Mesothelial cell of epicardium (in vitro differentiated cells): ENCODE measurements around the gene SLC7A11. TPM values are rescaled to one million over a fixed set of nuclear protein-coding genes. Genes with fewer than 3 reads are reported as not detected.

ENCODE experiments used
- DNase-seq, 2 experiments: peaks; one replicate each; pipeline ENCODE4 v3.0.0; 2021; ENCODE audit warnings: low spot score in 2 of 2; ENCODE audit not compliant: unreplicated experiment in 2 of 2
- H3K27ac Mint-ChIP-seq: 2 replicates; pipeline ENCODE4 v1.8.0; 2021; ENCODE audit warnings: mixed read lengths
- H3K27me3 Mint-ChIP-seq: 2 replicates; pipeline ENCODE4 v1.8.0; 2021; ENCODE audit warnings: low read depth, mixed read lengths
- H3K36me3 Mint-ChIP-seq: 2 replicates; pipeline ENCODE4 v1.8.0; 2021; ENCODE audit warnings: mixed read lengths
- H3K4me1 Mint-ChIP-seq: 2 replicates; pipeline ENCODE4 v1.8.0; 2021; ENCODE audit warnings: mixed read lengths
- H3K4me3 Mint-ChIP-seq: 2 replicates; pipeline ENCODE4 v1.8.0; 2021; ENCODE audit warnings: mild to moderate bottlenecking, moderate library complexity, mixed read lengths
- H3K9me3 Mint-ChIP-seq: 2 replicates; pipeline ENCODE4 v1.8.0; 2021; ENCODE audit warnings: mixed read lengths
- total RNA-seq: library from RNA; stranded (reverse); gene quantifications from 3 replicates; pipeline ENCODE4 v1.2.1, GENCODE V29; 2021
- TF ChIP-seq, protein P1 (sequence below): fragments of 200-600 bp; sonication (generic); IDR thresholded peaks from one replicate; pipeline ENCODE4 v1.5.0; 2021; ENCODE audit warnings: antibody characterized with exemption; ENCODE audit not compliant: unreplicated experiment

The SLC7A11 gene
- total RNA-seq, 1 donor from 2014 or later = 3.4 TPM

DNA sequence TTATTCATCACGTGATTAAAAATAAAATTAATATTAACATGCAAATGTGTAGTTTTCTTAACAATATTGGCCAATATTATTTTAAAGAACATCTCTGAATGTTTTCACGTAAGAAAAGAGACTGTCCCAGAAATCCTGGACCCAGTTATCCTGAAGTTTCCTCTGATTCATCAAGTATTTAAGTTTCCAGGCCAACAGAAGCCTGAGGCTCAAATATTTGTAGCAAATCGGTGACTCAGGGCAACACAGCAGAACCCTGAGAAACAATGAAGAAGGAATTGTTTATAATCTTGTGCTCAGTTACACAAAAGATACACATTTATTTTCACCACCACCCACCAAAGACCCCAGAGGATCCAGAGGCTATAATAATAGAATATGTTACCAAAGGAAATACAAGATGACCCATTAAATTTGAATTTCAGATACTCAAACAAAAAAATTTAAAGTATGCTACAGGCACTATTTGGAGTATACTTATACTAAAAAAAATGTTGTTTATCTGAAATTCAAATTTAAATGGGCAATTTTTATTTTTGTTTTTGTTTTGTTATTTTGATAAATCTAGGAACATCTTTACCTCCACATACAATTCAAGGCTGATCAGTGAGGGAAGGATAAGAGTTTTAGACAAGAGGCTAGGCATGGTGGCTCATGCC lies 33.9 kb upstream of the SLC7A11 start:
- Mint-ChIP-seq H3K27me3 (no peaks in the 10 kb centered on the region), H3K27ac (peak overlapping the region; percentile 40)
- no peak for DNase-seq

DNA sequence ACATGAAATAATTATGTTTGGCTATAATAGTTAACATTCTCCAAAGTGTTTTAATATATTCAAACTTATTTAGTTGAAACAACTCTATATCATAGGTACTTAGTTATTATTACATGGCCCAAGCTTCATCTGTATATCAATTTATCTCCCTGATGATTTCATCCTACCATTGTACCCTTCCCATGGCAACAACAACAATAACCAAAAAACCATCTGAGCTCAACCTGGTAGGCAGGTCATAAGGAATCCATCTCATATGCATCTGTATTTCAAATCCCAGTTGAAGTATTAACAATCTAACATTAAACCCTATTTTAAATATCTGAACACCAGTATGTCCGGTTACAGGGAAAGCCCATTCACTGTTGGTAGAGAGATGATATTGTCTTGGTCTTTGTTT lies 33.1 kb upstream of the SLC7A11 start:
- DNase-seq = no peak
- TF ChIP-seq, protein P1, sequence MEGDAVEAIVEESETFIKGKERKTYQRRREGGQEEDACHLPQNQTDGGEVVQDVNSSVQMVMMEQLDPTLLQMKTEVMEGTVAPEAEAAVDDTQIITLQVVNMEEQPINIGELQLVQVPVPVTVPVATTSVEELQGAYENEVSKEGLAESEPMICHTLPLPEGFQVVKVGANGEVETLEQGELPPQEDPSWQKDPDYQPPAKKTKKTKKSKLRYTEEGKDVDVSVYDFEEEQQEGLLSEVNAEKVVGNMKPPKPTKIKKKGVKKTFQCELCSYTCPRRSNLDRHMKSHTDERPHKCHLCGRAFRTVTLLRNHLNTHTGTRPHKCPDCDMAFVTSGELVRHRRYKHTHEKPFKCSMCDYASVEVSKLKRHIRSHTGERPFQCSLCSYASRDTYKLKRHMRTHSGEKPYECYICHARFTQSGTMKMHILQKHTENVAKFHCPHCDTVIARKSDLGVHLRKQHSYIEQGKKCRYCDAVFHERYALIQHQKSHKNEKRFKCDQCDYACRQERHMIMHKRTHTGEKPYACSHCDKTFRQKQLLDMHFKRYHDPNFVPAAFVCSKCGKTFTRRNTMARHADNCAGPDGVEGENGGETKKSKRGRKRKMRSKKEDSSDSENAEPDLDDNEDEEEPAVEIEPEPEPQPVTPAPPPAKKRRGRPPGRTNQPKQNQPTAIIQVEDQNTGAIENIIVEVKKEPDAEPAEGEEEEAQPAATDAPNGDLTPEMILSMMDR = no peak
- Mint-ChIP-seq H3K4me1 (peaks cover 5% of the 10 kb centered on the region), H3K4me3 (no peak overlapping the region), H3K27ac (no peak overlapping the region), H3K36me3 (no peaks in the 10 kb centered on the region), H3K9me3 (no peaks in the 10 kb centered on the region), H3K27me3 (no peaks in the 10 kb centered on the region)

More for the DNA sequence above, 33.9 kb upstream of the SLC7A11 start:
- Mint-ChIP-seq H3K36me3 (no peaks in the 10 kb centered on the region), H3K4me3 (no peak overlapping the region), H3K4me1 (peaks cover 5% of the 10 kb centered on the region), H3K9me3 (no peaks in the 10 kb centered on the region)
- TF ChIP-seq, protein P1 = no peak

DNA sequence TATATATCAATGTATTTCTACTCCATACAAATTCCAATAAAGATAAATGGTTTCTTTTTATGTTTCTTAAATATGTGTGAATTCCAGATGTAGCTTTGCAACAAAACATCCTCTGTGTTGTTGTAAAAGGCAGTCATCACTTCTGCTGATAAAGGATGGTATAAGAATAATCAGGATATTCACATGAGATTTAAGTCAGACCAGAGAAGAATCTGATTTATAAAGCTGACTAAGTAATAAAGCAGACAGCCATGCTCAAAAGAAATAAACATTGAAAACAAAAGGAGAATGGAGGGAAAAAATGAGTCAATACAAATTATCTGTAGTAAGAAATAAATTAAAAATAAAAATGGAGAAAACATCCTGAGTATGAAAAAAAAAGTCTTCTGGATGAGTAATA lies 27.0 kb upstream of the SLC7A11 start:
- Mint-ChIP-seq H3K9me3 (peaks cover 3% of the 10 kb centered on the region), H3K36me3 (no peaks in the 10 kb centered on the region), H3K27me3 (no peaks in the 10 kb centered on the region), H3K27ac (no peak overlapping the region), H3K4me3 (no peak overlapping the region), H3K4me1 (peaks cover 14% of the 10 kb centered on the region)
- TF ChIP-seq, protein P1 = no peak
- no peak for DNase-seq

DNA sequence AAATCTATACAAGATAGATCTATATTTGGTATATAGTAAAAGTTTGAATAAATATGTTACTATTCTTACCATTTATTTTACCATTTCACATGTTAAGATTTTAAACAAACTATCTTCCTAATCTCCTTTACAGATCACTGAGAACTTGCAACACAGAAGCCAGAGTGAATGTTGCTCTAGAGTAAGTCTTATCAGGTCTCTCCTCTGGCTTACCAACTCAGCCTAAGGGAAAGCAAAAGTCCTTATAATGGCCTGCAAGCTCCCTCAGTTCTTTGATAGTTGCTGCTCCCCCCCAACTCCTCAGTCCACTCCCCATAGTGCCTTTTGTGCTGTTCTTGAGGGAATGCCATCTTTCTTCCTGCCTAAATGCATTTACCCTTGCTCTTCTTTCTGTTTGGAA lies 25.7 kb upstream of the SLC7A11 start:
- H3K36me3 Mint-ChIP-seq = no peaks in the 10 kb centered on the region
- peaks cover 20% of the 10 kb centered on the region for H3K4me1 Mint-ChIP-seq
- H3K27me3 Mint-ChIP-seq = no peaks in the 10 kb centered on the region
- H3K4me3 Mint-ChIP-seq = no peak overlapping the region
- H3K27ac Mint-ChIP-seq = peak overlapping the region; percentile 19
- TF ChIP-seq, protein P1 = no peak
- DNase-seq = no peak
- peaks cover 5% of the 10 kb centered on the region for H3K9me3 Mint-ChIP-seq

DNA sequence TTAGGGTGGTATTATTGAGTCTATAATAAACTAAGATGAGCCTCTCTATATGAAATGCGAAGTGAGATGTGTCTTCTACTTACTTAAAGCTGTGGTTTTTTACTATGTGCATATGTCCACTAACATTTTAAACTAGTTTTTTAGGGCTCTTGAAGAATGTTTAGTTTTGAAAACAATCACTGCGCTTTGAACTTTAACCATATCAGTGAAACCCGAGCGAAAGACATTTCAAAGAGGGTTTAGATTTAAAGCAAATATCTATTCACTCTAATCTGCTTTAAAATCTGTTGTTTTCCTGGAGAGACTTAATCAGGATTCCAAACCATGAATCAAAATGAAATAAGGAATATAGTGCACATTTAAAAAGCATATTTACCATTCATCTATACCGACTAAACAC lies 24.8 kb upstream of the SLC7A11 start:
- H3K27me3 Mint-ChIP-seq = no peaks in the 10 kb centered on the region
- H3K4me3 Mint-ChIP-seq = no peak overlapping the region
- peaks cover 21% of the 10 kb centered on the region for H3K4me1 Mint-ChIP-seq
- H3K27ac Mint-ChIP-seq = peak overlapping the region; percentile 53
- H3K9me3 Mint-ChIP-seq = peaks cover 5% of the 10 kb centered on the region
- no peaks in the 10 kb centered on the region for H3K36me3 Mint-ChIP-seq
- no peak for DNase-seq
- TF ChIP-seq, protein P1 = no peak
